ENCODE data around the gene GALNT18.

The GALNT18 gene

DNA sequence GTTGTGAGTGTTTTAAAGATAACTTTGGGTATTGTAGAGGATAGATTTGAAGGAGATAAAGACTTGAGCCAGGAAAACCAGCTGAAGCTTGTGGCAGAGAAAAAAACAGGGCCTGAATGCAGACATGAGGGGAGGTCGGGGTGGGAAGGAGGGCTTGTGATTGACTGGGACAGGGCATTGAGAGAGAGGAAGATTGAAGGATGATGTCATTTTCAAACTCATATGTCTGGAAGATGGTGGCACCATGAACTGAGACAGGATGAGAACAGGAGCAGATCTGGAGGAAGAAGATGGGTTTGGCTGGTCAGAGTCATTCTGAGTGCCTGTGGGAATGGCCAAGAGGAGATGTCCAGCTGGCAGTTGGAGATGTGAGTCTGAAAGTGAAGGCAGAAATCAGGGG lies 283.5 kb downstream of the GALNT18 start:
- no peak for DNase-seq

DNA sequence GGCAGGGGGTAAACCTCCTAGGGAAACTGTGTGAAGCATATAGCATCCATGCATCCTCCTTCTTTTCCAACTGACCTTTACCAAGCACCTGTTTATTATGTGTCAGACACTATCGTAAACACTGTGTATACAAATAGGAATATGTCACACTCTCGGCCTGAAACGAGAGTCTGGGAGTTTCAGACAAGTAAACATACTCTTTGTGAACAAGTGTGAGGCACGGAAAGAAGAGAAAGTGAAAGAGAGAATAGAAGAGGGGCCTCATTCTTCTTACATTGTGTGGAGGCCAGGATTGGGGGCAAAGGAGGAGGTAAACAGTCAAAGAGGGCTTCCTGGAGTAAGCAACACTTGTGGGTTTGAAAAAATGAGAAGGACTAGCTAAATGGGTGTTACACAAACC lies 285.1 kb downstream of the GALNT18 start:
- DNase-seq = no peak

DNA sequence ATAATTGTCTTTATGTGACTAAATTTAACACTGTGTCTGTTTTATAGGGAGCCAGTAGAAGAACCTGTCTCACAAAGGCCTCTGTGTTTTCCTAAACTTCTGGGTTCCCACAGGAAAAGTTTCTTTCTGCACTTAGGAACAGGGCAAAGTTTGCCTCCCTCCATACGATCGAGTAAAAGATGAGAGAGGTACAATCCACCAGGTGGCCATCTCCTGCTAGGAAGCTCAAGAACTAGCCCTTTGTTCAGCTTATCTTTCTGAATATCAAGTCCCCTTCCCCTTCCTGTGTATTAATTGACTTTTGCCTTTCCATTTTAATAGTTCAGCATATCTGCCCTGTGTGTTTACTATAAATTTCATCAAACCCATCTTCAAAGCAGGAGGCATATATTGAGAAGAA lies 286.8 kb downstream of the GALNT18 start:
- no peak for DNase-seq

DNA sequence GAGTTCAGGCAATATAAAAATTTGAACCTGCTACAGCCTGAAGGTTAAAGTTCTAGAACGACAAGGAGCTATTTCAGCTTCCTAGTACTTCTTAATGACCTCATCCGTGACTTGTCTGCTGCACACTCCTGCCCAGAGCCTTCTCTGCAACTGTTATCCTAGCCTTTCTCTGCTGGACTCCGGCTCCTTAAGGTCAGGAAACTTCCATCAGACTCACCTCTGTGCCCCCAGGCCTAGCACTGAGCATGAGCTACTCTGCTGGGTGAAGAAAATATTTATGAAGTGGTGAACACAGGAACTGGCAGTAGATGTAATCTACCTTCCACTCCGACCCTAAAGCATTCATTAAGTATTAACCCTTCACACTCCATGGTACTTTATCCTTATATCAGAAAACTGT lies 287.2 kb downstream of the GALNT18 start:
- DNase-seq = no peak

DNA sequence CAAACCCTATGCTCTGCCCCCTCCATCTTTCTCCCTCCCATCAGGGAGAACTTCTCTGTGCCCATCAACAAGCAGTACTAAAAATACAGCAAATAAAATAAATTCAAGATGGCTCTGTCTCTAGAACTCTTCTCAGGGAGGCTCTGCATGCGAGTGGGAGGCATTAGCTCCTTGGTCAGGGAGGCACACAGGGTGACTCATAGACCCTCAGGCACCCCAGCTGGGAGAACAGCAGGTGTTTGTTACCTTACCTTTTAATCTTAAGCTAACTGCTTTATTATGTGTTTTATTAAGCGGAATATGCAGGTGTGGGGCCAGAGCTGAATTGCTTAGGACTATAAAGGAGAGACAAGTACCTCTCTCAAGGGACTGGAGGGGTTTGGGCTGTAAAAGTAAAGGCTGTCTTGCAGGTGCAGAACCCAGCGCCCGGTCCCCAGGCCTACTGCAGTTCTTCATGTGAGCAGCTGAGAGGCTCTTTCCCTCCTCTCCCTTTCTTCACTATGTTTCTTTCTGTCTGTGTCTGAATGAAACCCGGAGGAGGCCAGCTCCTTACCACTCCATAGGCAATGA lies 289.6 kb downstream of the GALNT18 start:
- no peak for DNase-seq

DNA sequence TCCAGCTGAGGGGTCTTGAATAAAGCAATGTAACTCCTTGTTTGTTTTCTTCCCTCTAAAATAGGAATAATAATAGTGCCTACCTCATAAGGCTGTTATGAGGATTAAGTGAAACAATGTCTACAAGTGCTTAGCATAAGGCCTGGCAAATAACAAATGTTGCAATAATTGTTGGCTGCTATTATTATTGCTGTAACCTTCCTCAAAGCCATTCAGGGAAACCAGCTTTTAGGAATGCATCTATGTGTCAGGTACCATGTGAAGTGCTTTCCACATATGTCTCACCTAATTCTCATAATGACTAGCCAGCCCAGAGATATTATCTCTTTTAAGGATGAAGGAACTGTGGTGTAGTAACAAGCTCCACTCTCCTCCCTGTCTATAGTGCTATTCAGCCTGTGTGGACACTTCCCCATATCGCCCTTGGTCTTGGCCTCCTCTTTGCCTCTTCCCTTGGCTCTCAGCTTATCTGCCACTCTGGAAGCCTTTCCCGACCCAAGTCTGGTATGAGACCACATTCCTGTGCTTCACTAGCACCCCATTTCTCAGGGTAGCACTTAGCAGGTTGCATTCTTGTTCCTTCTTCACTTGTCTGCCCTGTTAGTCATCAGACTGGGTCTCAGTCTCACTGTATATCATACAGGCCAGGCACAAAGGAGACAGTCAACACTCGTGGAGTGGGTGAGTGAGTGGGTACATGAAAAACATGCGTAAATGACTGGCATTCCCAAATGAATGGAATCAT lies 292.6 kb downstream of the GALNT18 start:
- no peak for DNase-seq

DNA sequence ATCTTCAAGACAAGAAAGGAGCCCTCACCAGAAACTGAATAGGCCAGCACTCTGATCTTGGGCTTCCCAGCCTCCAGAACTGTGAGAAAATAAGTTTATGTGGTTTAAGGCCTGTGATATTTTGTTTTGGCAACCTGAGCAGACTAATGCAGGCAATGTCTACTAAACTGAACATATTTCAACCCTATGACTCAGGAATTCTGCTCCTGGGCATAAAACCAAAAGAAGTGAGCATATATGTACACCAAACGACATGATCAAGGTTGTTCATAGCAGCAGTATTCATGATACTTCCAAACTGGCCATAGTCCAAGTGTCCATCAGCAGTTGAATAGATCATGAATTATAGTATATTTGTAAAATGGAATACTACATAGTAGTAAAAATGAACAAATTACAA lies 297.7 kb downstream of the GALNT18 start:
- DNase-seq = no peak

DNA sequence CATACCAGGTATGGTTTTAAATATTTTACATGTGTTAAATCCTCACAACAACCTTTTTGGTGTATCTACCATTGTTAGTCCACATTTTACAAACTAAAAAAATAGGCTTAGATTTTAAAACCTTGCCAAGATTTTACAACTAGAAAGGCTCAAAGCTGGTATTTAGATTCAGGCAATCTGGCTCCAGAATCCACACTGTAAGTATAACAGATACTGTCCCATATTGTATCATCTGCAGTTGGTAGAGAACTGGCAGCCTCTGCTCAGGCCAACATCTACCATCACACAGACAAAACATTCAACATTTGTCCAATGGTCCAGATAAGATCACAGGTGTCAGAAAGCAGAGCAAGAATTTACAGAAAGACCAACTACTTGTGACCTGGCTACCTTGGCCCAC lies 299.7 kb downstream of the GALNT18 start:
- DNase-seq = no peak

DNA sequence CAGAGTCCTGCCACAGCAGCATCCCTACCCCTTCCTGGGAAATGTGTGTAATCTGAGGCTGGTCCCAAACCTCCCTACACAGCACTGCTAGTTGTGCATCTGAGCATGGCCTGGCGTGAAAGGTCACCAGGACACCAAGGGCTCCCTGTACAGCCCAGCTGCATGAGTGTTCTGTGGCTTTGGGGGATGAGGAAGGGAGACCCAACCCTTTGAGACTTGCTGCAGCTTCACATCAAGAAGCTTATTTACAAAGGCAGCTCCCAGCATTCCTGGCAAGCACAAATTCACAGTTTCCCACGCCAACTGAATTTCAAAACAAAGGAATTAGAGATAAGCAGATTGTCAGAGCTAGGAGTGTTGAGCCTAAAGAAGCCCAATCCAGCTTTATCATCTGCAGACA lies 301.0 kb downstream of the GALNT18 start:
- DNase-seq = no peak

DNA sequence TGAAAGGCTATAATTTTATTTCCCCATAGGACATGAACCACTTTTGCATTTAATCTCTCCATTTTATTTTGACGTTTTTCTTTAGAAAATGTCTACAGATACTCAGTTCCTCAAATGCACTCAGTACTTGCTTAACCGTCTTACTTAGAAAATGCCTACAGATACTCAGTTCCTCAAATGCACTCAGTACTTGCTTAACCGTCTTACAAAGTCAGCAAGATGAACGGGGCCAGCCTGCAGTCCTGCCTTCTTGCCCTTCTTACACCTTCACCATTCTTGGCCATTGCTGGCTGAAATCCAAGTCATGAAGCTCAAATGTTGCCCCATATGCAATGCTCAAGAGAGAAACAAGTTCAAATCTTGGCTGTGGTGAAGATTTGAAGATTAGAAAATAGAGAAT lies 302.8 kb downstream of the GALNT18 start:
- no peak for DNase-seq

DNA sequence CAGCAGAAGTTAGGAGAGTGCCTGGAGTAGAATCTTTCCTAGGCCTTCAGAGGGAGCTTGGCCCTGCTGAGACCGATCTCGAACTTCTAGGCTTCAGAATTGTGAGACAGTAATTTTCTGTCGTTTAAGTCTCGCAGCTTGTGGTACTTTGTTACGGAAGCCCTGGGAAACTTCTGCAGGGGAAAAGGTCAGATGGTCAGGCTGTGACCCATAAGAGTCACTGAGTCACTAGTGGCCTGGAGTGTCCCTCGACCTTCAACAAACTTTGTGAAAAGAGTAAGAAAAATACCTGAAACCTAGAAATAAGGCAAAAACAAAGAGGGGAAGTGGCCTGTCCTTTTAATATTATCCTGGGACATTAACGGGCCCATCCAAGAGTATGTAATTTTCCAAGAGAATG lies 303.3 kb downstream of the GALNT18 start:
- DNase-seq = no peak

DNA sequence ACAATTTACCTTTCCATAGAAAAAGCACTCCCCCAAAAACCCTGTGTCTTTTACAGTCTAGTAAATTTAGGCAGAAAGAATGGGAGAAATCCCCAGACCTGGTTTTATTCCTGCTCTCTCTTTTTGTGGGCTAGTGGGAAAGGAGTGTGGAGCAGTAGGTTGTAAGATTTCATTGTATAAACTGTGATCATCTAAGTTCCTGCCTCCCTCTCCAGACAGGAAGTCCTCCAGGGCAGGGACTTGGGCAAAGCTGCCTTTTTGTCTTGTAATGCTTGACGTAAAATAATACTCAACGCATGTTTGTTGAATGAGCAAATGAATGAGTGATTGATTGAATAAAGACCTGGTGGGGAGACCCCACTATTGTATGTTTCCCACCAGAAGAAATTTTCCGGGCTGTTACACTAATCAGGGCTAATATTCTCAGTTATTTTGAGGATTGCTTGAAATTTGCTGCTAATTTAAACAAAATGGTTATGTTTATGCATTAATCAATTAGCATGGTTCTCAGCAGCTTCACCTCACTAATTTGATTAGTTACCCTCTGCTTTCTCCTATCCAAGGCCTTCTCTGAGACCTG lies 305.1 kb downstream of the GALNT18 start:
- DNase-seq = no peak

DNA sequence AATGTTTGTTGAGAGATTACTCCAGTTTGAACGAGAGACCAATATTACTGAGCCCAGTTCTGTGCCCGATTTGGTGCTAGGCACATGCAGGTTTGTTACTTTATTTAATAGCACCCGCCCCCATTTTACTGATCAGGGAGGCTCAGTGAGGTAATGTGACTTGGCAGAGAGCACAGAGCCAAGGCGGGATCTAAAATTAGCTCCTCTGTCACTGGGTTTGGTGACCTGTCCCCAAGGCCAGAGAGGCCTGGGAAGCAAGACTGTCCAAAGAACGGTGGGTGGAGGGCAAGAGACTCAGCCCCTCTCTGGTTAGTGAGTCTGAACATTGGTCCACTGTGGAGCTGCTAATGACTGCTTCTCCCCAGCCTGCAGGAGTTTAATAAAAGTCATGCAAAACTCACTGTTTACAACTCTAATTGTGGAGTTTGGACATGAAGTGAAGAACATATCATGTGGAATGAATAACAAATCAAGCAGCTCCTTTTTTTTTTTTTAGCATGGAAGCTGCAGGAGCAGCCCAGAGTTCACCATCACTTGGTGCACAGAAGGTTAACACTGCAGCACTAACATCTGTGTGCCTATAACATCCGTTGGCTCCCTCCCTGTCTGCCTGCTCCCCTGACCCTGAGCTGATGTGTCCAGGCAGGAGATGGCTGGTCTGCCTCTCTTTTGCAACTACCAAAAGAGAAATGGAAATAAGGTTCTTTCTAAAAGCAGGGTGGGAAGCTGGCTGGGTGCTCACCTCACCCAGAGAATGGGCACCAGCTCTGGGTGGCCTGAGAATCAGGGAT lies 307.7 kb downstream of the GALNT18 start:
- DNase-seq = no peak

DNA sequence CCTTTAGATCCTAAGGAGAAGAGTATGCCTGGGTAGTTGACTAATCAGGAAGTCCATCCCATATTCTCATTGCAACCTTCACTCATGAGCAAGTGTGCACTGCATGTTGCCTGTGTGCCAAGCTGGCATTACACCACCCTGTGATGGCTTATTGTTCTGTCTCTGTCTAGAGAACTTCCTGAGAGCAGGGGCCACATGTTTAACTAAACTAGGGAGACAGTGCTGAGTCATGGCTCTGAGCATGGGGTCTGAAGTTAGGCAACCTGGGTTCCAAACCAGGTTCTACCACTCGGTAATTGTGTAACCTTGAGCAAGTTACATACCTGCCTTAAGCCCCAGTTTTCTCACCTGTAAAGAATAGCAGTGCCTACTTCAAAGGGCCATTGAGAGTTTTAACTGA lies 308.4 kb downstream of the GALNT18 start:
- no peak for DNase-seq

DNA sequence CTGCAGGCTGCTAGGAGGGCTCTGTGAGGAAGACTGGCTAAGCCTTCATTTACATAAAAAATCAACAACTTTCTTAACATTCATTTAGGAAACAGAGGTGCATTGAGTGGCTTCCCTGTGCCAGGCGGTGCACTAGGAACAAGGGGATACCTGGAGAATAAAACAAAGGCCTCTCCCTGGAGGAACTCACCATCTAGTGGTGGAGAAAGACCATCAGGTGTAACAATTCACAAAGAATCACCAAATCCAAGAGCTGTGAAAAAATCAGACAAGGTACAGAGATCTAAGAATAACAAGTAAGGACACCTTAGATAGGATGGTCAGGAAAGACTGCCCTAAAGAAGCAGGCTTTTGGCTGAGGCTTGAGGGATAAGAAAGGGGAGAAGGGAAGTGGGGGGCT lies 309.1 kb downstream of the GALNT18 start:
- DNase-seq = no peak

DNA sequence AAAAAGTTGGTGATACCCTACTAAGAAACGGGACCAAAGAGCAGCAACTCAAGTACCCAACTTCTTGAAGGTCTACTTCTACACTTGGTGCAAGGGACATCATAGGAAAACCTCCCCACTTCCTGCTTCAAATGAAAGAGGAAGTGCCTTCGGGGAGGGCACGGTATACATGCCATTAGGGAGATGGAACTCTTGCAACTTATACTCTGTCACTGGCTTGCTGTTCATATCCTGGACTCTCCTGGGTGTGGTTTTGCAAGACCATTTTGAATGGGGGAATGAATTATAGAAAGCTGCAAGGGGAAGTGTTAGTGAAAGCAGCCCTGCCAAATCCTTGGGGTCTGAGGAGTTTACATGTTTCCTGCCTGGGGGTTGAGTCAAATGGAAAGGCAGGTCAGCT lies 310.6 kb downstream of the GALNT18 start:
- no peak for DNase-seq

DNA sequence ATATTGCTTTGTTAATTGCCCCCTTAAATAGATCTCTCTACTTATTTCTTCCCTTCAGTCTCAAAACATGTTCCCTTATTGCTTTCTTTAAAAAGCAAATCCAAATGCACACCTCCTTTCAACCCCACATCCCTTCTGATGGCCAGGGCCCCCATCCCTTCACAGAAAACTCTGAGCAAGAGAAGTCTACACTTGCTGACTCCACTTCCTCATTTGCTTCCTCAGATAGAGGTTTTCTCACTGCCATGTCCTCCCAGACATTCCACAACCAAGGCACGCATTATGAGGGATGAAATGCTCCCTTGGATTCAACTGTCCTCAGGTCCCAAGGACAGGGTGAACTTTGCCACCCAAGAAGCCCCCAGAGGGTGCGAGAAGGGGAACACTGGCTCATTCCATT lies 311.9 kb downstream of the GALNT18 start:
- no peak for DNase-seq

DNA sequence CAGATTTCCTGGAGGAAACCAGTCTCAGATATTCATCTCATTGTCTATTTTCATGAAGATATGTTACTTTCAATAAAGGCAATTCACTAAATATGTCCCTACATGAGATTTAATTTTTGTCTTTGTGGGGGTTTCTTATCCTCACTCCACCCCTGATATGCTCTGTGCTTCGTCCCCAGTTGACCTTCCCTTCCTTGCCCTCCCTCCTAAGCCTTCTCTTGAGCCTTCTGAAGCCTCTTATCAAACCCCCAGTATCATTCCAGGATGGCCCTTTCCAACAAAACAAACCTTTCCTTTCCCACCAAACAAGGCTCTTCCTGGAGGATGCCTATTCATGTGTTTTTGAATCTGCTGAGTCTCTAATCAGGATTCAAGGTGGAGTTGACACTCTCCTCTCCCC lies 313.6 kb downstream of the GALNT18 start:
- no peak for DNase-seq

DNA sequence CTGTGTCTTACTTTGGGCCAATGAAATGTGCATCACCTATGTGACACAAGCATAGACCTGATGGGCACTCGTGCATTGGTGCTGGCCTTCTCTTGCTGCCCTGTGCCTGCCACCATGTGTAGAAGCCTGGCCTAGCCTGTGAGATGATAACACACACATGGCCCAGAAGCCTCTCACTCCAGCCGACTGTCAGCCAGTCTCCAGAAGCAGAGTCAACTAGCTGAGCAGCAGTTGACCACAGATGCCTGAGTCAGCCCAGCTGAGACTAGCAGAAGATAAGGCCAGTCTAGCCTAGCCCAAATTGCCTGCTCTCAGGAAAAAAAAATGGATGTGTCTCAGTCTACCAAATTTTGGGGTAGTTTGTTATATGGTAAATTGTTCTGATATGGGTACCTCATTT lies 314.9 kb downstream of the GALNT18 start:
- DNase-seq = no peak

DNA sequence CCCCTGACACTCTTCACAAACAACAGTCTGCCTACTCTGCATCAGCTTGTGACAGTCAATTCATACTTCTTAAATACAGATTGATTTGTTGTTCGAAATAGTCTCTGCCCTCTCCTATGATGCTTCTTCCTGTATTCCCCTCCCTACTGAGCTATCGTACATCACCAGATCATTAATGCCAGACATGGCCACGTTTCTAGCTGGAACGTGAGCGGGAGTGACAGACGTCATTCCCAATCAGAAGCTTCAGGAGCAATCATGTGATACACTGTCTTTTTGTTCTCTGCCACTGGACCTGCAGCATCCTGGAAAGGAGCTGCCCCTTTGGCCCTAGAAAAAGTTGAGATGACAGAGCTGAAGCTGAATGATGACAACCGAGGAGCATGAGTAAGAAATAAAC lies 317.3 kb downstream of the GALNT18 start:
- DNase-seq = no peak

DNA sequence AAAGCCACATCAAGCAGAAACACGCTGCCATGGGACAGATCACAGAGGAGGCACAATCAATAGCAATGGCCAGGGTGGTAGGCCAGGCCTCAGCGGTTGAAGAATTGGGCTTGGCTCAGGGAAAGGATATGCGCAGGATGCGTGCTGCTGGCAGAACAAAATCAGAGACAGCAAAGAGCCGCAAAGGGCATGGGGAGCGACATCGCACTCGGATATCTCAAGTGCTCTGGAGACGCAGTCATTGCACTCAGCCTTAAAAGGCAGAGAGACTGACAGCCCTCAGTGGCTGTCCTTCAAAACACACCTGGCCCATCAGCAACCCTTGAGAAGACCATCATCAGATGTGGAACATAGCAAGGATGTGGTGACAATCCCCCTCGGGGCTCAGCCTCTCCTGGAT lies 319.2 kb downstream of the GALNT18 start:
- DNase-seq = no peak

DNA sequence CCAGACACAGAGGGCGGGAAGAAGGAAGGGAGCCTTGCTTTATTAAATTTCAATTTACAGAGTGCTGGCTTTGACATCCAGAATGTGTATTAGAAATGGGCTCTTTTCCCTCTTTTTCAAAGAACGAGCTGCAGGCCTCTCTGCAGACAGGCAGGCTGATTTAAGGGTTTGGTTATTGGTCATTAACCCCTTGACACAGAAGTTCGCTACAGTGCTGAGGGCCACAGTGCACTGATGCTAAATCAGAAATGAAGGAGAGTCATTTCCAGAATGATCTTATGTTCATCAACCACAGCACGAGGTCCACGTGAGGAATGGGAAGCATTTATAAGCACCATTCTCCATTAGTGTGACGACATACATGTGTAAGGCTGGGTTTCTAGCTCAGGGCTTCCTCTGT lies 320.6 kb downstream of the GALNT18 start:
- no peak for DNase-seq

DNA sequence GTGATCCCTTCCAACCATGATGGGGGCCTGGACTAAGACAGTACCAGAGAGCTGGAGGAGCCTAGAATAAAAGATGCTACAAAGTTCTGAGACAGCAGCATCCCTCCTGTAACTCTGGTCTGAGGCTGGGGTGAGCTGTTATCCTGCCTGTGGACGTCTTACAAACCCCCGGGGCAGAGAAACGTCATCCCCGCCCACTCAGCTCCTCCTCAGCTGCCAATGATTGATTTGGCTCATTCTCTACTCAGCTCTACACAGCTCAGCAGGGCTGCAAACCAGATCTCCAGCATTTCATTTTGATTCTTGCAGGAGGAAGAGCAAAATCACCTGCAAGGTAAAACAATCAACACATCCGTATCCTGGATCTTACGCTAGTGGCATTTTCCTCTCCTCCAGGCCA lies 324.2 kb downstream of the GALNT18 start:
- DNase-seq = no peak

DNA sequence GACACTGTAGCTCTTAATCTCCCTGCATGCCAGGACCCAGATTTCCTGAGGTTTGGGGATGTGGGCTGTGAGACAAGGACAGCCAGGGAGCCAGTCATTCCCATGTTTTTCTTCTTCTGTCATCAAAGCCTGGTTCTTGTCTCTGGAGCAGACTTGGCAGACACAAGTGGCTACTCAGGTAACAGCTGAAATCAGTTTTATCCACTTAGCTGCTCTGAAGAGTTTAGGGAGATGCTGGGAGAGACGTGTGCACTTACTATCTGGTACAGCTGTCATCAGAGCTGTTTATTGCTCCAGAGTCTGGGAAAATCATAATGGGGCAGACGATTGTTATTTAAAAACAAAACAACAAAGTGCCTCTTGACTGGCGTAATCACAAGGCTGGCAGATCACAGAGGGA lies 325.4 kb downstream of the GALNT18 start:
- no peak for DNase-seq
